HG02678 (cell line): Measurements from ENCODE around the gene IRX4.

Source experiments
- ATAC-seq: cut with Tn5 transposase; IDR thresholded peaks from one replicate; pipeline ENCODE4 v1.9.1; 2021; ENCODE audit warnings: mild to moderate bottlenecking, moderate library complexity; ENCODE audit not compliant: unreplicated experiment

IRX4 gene

GRCh38 chr5:1882337-1883119, at the start of gene IRX4:
TSS of gene IRX4 (minus strand) at chr5:1882925. CDS start at chr5:1882647, 278 bp downstream.
- no peak for ATAC-seq

- no peak for ATAC-seq
Measured at GRCh38 chr5:1931604-1932231, 49.0 kb upstream of the IRX4 start.

- ATAC-seq: no peak
Measured at GRCh38 chr5:1930880-1931603, 48.3 kb upstream of the IRX4 start.

GRCh38 chr5:1930501-1930879, 47.8 kb upstream of the IRX4 start:
- no peak for ATAC-seq

GRCh38 chr5:1929108-1929991, 46.6 kb upstream of the IRX4 start:
- no peak for ATAC-seq

GRCh38 chr5:1926471-1927341, 44.0 kb upstream of the IRX4 start:
- no peak for ATAC-seq

- no peak for ATAC-seq
Measured at GRCh38 chr5:1926071-1926440, 43.3 kb upstream of the IRX4 start.

GRCh38 chr5:1925111-1926070, 42.7 kb upstream of the IRX4 start:
- ATAC-seq: no peak

DNA sequence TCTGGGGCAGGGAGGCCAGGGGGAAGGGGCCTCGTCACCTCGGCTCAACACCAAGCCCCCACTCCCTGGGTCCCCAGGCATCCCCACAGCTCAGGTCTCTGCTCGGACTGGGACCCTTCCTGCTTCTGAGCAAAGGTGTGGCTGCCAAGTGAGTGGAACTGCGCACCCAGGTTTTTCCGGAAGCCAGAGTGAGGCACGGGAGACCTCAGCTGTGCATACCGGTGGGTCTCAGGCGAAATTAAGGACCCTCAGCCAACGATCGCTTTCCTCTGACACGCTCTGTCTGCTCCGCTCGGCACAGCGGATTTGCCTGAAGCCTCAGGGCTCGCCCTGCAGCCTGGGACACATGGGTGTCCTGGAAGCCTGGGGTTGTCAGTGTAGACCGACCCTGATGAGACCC, 41.0 kb upstream of the IRX4 start:
- ATAC-seq: no peak

GRCh38 chr5:1923341-1923740, 40.6 kb upstream of the IRX4 start:
- ATAC-seq: no peak

GRCh38 chr5:1921711-1922110, 39.0 kb upstream of the IRX4 start:
- ATAC-seq: no peak

- ATAC-seq: no peak
Measured at GRCh38 chr5:1919750-1920149, 37.0 kb upstream of the IRX4 start.

DNA sequence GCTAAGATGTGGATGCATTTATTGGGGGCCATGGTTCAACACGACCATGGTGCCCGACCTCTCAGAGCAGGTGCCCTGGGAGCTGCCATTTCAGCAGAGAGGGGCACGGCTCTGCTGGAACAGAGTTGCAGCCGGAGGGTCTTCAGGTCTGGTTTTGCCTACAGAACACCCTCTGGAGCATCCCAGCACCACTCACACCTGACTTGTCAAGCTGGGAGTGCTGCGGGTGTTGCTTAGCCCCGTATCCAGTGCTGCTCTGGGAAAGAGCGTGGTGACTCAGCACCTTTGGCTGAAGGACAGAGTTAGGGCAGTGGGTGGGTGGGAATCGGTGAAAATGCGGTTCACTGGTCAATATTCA, 36.5 kb upstream of the IRX4 start:
- ATAC-seq: no peak

GRCh38 chr5:1918488-1919208, 35.9 kb upstream of the IRX4 start:
- ATAC-seq: no peak

- no peak for ATAC-seq
Measured at GRCh38 chr5:1917830-1918487, 35.2 kb upstream of the IRX4 start.

- ATAC-seq: no peak
Measured at GRCh38 chr5:1916041-1917001, 33.6 kb upstream of the IRX4 start.

- ATAC-seq: no peak
Measured at GRCh38 chr5:1915316-1915715, 32.6 kb upstream of the IRX4 start.
